Breast epithelium (tissue), 4 donors: ENCODE results near the gene FAF1. TPM values are rescaled to one million over a fixed set of nuclear protein-coding genes. Genes with fewer than 3 reads are reported as not detected.

Source experiments
- DNase-seq, 2 donors: peaks; one replicate each; pipeline ENCODE4 v3.0.0-alpha.2; 2019; ENCODE audit warnings: low spot score in 2 of 2
- H3K27ac ChIP-seq, 2 donors: fragments of 200-600 bp; sonication (generic) in 1 of 2; one replicate each; pipeline ENCODE4 v1.5.1; 2016 to 2019; ENCODE audit warnings: mild to moderate bottlenecking in 1 of 2
- H3K27me3 ChIP-seq, 2 donors: fragments of 200-600 bp; sonication (generic) in 1 of 2; one replicate each; pipeline versions ENCODE4 v1.5.1 to v1.6.0; 2017 to 2019; ENCODE audit warnings: control low read depth in 1 of 2, mild to moderate bottlenecking in 1 of 2
- H3K36me3 ChIP-seq: fragments of 200-600 bp; one replicate; pipeline ENCODE4 v1.5.1; 2019
- H3K4me1 ChIP-seq, 2 donors: fragments of 200-600 bp; sonication (generic); one replicate each; pipeline ENCODE4 v1.5.1; 2016 to 2019; ENCODE audit warnings: control low read depth in 1 of 2
- H3K4me3 ChIP-seq, 3 donors: fragments of 200-600 bp; sonication (generic); 1 replicate in 2 of 3; 2 replicates in 1 of 3; pipeline ENCODE4 v1.5.1; 2016 to 2019; ENCODE audit warnings: mild to moderate bottlenecking in 3 of 3, moderate library complexity in 2 of 3
- H3K9me3 ChIP-seq, 2 donors: fragments of 200-600 bp; sonication (generic) in 1 of 2; one replicate each; pipeline ENCODE4 v1.5.1; 2016 to 2019; ENCODE audit warnings: control low read depth in 1 of 2
- CTCF ChIP-seq, 3 donors: fragments of 450-650 bp; IDR thresholded peaks; one replicate each; pipeline ENCODE4 v1.5.1; 2016 to 2017; ENCODE audit warnings: antibody characterized with exemption in 3 of 3, mild to moderate bottlenecking in 3 of 3, moderate library complexity in 3 of 3
- POLR2A ChIP-seq: fragments of 450-650 bp; IDR thresholded peaks from one replicate; pipeline ENCODE4 v1.6.1; 2016; ENCODE audit warnings: antibody characterized with exemption, mild to moderate bottlenecking, moderate library complexity
- POLR2AphosphoS5 ChIP-seq, 3 donors: sonication (generic); formaldehyde crosslinking; IDR thresholded peaks; one replicate each; pipeline ENCODE4 v1.6.1; 2017; ENCODE audit warnings: antibody characterized with exemption in 3 of 3
- intact Hi-C: fragments of 100-400 bp; cut with DNase I; formaldehyde crosslinking; loops from one replicate; pipeline ENCODE4 v1.15.1; 2023; ENCODE audit warnings: low total_unique reads
- total RNA-seq, 3 donors: library from RNA; depleted of rRNA; stranded (reverse); fragments of >200 nt; gene quantifications; one replicate each; pipeline ENCODE4 v1.1.0, GENCODE V29; 2016

Gene FAF1
- total RNA-seq, 3 donors from 2014 or later: 34.9 to 58.2 (median 42.0) TPM

GRCh38 chr1:50982611-50983010 is 22.5 kb upstream of the FAF1 start:
- no peak for DNase-seq
- intact Hi-C loops: no loop called here
- no peaks in the 10 kb centered on the region for H3K4me1 ChIP-seq
- no peaks in the 10 kb centered on the region for H3K36me3 ChIP-seq
- H3K27me3 ChIP-seq: no peaks in the 10 kb centered on the region
- no peaks in the 10 kb centered on the region for H3K9me3 ChIP-seq
- peak overlapping the region; percentile 21 to 29 for H3K27ac ChIP-seq
- no peak for TF ChIP-seq POLR2AphosphoS5 (IDR thresholded peaks at IDR 0.05)
- TF ChIP-seq CTCF (IDR thresholded peaks at IDR 0.05): no peak
- TF ChIP-seq POLR2A: no peak
- H3K4me3 ChIP-seq: peak overlapping the region in 1 of 3 donors; percentile 20

GRCh38 chr1:50981741-50982140 is 21.7 kb upstream of the FAF1 start:
- H3K27ac ChIP-seq: peak overlapping the region; percentile 2 to 26
- no peaks in the 10 kb centered on the region for H3K36me3 ChIP-seq
- intact Hi-C loops: no loop called here
- TF ChIP-seq CTCF (IDR thresholded peaks at IDR 0.05): no peak
- TF ChIP-seq POLR2AphosphoS5 (IDR thresholded peaks at IDR 0.05): no peak
- TF ChIP-seq POLR2A: no peak
- peak overlapping the region in 2 of 3 donors; percentile 1 to 6 for H3K4me3 ChIP-seq
- no peaks in the 10 kb centered on the region for H3K4me1 ChIP-seq
- no peak for DNase-seq
- no peaks in the 10 kb centered on the region for H3K9me3 ChIP-seq
- no peaks in the 10 kb centered on the region for H3K27me3 ChIP-seq

- no peaks in the 10 kb centered on the region for H3K4me1 ChIP-seq
- DNase-seq: no peak
- H3K9me3 ChIP-seq: no peaks in the 10 kb centered on the region
- TF ChIP-seq POLR2A: no peak
- no peak for TF ChIP-seq POLR2AphosphoS5 (IDR thresholded peaks at IDR 0.05)
- TF ChIP-seq CTCF (IDR thresholded peaks at IDR 0.05): no peak
- intact Hi-C loops: no loop called here
- peak overlapping the region; percentile 19 for H3K27ac ChIP-seq
- no peak overlapping the region for H3K4me3 ChIP-seq
- H3K27me3 ChIP-seq: no peaks in the 10 kb centered on the region
- no peaks in the 10 kb centered on the region for H3K36me3 ChIP-seq
These were observed 20.4 kb upstream of the FAF1 start for GRCh38 chr1:50980505-50980904.

- Histone ChIP-seq H3K36me3 (no peaks in the 10 kb centered on the region), H3K4me3 (peak overlapping the region in 1 of 3 donors; percentile 76), H3K27ac (peak overlapping the region; percentile 19 to 89), H3K27me3 (no peaks in the 10 kb centered on the region), H3K9me3 (no peaks in the 10 kb centered on the region), H3K4me1 (no peaks in the 10 kb centered on the region)
- TF ChIP-seq POLR2A (no peak), POLR2AphosphoS5 (IDR thresholded peaks at IDR 0.05) (no peak), CTCF (IDR thresholded peaks at IDR 0.05) (no peak)
- DNase-seq: no peak
- intact Hi-C loops: no loop called here
These were observed 19.9 kb upstream of the FAF1 start for GRCh38 chr1:50979937-50980336.

- Histone ChIP-seq H3K9me3 (no peaks in the 10 kb centered on the region), H3K4me1 (no peaks in the 10 kb centered on the region), H3K4me3 (peak overlapping the region; percentile 71 to 91 (median 76)), H3K36me3 (no peaks in the 10 kb centered on the region), H3K27ac (peak overlapping the region; percentile 89), H3K27me3 (no peaks in the 10 kb centered on the region)
- DNase-seq: no peak
- no peak for TF ChIP-seq POLR2A
- no peak for TF ChIP-seq CTCF (IDR thresholded peaks at IDR 0.05)
- no peak for TF ChIP-seq POLR2AphosphoS5 (IDR thresholded peaks at IDR 0.05)
- intact Hi-C loops: no loop called here
These were observed 19.1 kb upstream of the FAF1 start for GRCh38 chr1:50978852-50979781.
